Neuronal stem cell (in vitro differentiated cells): ENCODE data around the gene RNPC3. TPM values are rescaled to one million over a fixed set of nuclear protein-coding genes. Genes with fewer than 3 reads are reported as not detected.
A peak's percentile ranks its signal among the peaks of the same experiment; 100 is the strongest.

Experiments used
- DNase-seq: peaks from one replicate; pipeline ENCODE4 v3.0.0-alpha.2; 2013; ENCODE audit warnings: low spot score
- H2AFZ ChIP-seq: one replicate; pipeline ENCODE4 v1.6.1; 2013; ENCODE audit warnings: mild to moderate bottlenecking, low read length, inconsistent platforms
- H2AK5ac ChIP-seq: 2 replicates; pipeline ENCODE4 v1.6.1; 2013; ENCODE audit warnings: low read depth, mild to moderate bottlenecking, inconsistent platforms, low read length, moderate library complexity, mixed read lengths
- H2BK120ac ChIP-seq: 2 replicates; pipeline ENCODE4 v1.6.1; 2013; ENCODE audit warnings: low read depth, mild to moderate bottlenecking, inconsistent platforms, low read length, moderate library complexity, mixed read lengths
- H2BK12ac ChIP-seq: one replicate; pipeline ENCODE4 v1.6.1; 2013; ENCODE audit warnings: low read length, inconsistent platforms
- H2BK15ac ChIP-seq: 2 replicates; pipeline ENCODE4 v1.6.1; 2013; ENCODE audit warnings: mild to moderate bottlenecking, low read length, inconsistent platforms, mixed read lengths
- H2BK5ac ChIP-seq: one replicate; pipeline ENCODE4 v1.6.1; 2013; ENCODE audit warnings: inconsistent platforms, mild to moderate bottlenecking, low read length, moderate library complexity
- H3K14ac ChIP-seq: one replicate; pipeline ENCODE4 v1.6.1; 2013; ENCODE audit warnings: low read length, inconsistent platforms
- H3K18ac ChIP-seq: 2 replicates; pipeline ENCODE4 v1.6.1; 2013; ENCODE audit warnings: low read length, inconsistent platforms
- H3K23ac ChIP-seq: 2 replicates; pipeline ENCODE4 v1.6.1; 2013; ENCODE audit warnings: low read depth, mild to moderate bottlenecking, mixed read lengths, low read length, inconsistent platforms; ENCODE audit not compliant: poor library complexity
- H3K27ac ChIP-seq: replicated peaks from 3 replicates; pipeline ENCODE4 v1.5.1; 2013; ENCODE audit warnings: low read length, inconsistent platforms
- H3K27me3 ChIP-seq, 3 experiments: 2 replicates each; pipeline ENCODE4 v1.6.1; 2013; ENCODE audit warnings: low read length in 3 of 3, mild to moderate bottlenecking in 2 of 3, inconsistent platforms in 1 of 3, low read depth in 1 of 3, mixed read lengths in 1 of 3, moderate library complexity in 1 of 3; ENCODE audit not compliant: control insufficient read depth in 3 of 3, insufficient read depth in 3 of 3
- H3K36me3 ChIP-seq, 2 donors: replicated peaks in 1 of 2; 2 replicates each; pipeline ENCODE4 v1.6.1; 2013; ENCODE audit warnings: low read length in 2 of 2; ENCODE audit not compliant: control insufficient read depth in 2 of 2, insufficient read depth in 2 of 2
- H3K4ac ChIP-seq: 2 replicates; pipeline ENCODE4 v1.6.1; 2013; ENCODE audit warnings: inconsistent platforms, mild to moderate bottlenecking, low read length, moderate library complexity
- H3K4me1 ChIP-seq, 2 donors: 1 replicate in 1 of 2; 2 replicates in 1 of 2; pipeline ENCODE4 v1.6.1; 2013; ENCODE audit warnings: low read length in 2 of 2, low read depth in 1 of 2; ENCODE audit not compliant: control insufficient read depth in 2 of 2, insufficient read depth in 1 of 2
- H3K4me2 ChIP-seq: one replicate; pipeline ENCODE4 v1.6.1; 2013; ENCODE audit warnings: mild to moderate bottlenecking, low read length, inconsistent platforms; ENCODE audit not compliant: insufficient read depth, poor library complexity, severe bottlenecking
- H3K4me3 ChIP-seq, 2 donors: 2 replicates each; pipeline ENCODE4 v1.5.1; 2013; ENCODE audit warnings: low read length in 2 of 2, mild to moderate bottlenecking in 2 of 2, inconsistent platforms in 1 of 2, moderate library complexity in 1 of 2
- H3K79me1 ChIP-seq: one replicate; pipeline ENCODE4 v1.6.1; 2013; ENCODE audit warnings: low read depth, mild to moderate bottlenecking, inconsistent platforms, low read length, moderate library complexity
- H3K9ac ChIP-seq: one replicate; pipeline ENCODE4 v1.6.1; 2013; ENCODE audit warnings: mild to moderate bottlenecking, low read depth, low read length, inconsistent platforms; ENCODE audit not compliant: poor library complexity
- H3K9me3 ChIP-seq, 2 donors: replicated peaks in 1 of 2; 2 replicates each; pipeline versions ENCODE3 to v1.6.1; 2013; ENCODE audit warnings: low read length in 2 of 2, mild to moderate bottlenecking in 2 of 2, inconsistent platforms in 1 of 2, low read depth in 1 of 2, mixed read lengths in 1 of 2, moderate library complexity in 1 of 2; ENCODE audit not compliant: control insufficient read depth in 2 of 2, insufficient read depth in 1 of 2
- H4K8ac ChIP-seq: one replicate; pipeline ENCODE4 v1.6.1; 2013; ENCODE audit warnings: low read depth, mild to moderate bottlenecking, inconsistent platforms, low read length, moderate library complexity
- H4K91ac ChIP-seq: one replicate; pipeline ENCODE4 v1.6.1; 2013; ENCODE audit warnings: low read length, low read depth, mild to moderate bottlenecking, inconsistent platforms; ENCODE audit not compliant: poor library complexity
- WGBS, 2 donors: extraction: QIAGEN DNeasy Blood & Tissue Kit; methylation state at CpG; one replicate each; pipeline ENCODE4 v1.1.7; 2013; ENCODE audit warnings: missing lambda C conversion rate in 2 of 2, mixed read lengths in 1 of 2; ENCODE audit not compliant: insufficient read length in 2 of 2, insufficient replicate concordance in 1 of 2; ENCODE audit errors: extremely low coverage in 2 of 2; 5-methylcytosine and 5-hydroxymethylcytosine counted together
- polyA plus RNA-seq, 2 experiments: library from polyadenylated mRNA; stranded (reverse); fragments of 200-250 nt; gene quantifications; one replicate each; pipeline ENCODE4 v1.2.3, GENCODE V29; 2013

RNPC3 gene
- 59.1 TPM for polyA plus RNA-seq (2013, experiment 1 of 2)
- 63.2 TPM for polyA plus RNA-seq (2013, experiment 2 of 2)

- Histone ChIP-seq H4K91ac (no peak within 1 kb of the TSS), H3K4me3 (peak within 1 kb of the TSS; percentile 74 to 95), H3K4me1 (peaks cover 0 to 2% of the 10 kb centered on the region in 2 donors), H3K4me2 (peak within 1 kb of the TSS; percentile 49), H2BK12ac (no peak within 1 kb of the TSS), H2BK15ac (no peak within 1 kb of the TSS), H3K27ac (peak within 1 kb of the TSS; percentile 92), H2AFZ (peak within 1 kb of the TSS; percentile 90), H3K27me3 (no peaks in the 10 kb centered on the region), H3K23ac (no peak within 1 kb of the TSS), H3K36me3 (peaks cover 1 to 32% of the 10 kb centered on the region in 2 donors), H3K18ac (peak within 1 kb of the TSS; percentile 39), H2BK120ac (no peak within 1 kb of the TSS), H2BK5ac (no peak within 1 kb of the TSS), H3K9ac (peak within 1 kb of the TSS; percentile 46), H3K9me3 (peaks cover 0 to 8% of the 10 kb centered on the region in 2 donors), H3K4ac (no peak within 1 kb of the TSS), H3K14ac (no peak within 1 kb of the TSS), H3K79me1 (no peaks in the 10 kb centered on the region), H2AK5ac (no peak within 1 kb of the TSS), H4K8ac (no peak within 1 kb of the TSS)
- WGBS, 2 donors = no CpG with 5 or more reads among the region's 62 CpGs
- peak; percentile 85 for DNase-seq
Measured at GRCh38 chr1:103525607-103526507, at the start of gene RNPC3. Gene RNPC3 (plus strand): TSS chr1:103525699. CDS start chr1:103526071, 372 bp downstream.

- no peak overlapping the region for H2BK5ac ChIP-seq
Measured at GRCh38 chr1:103477101-103477500, 48.4 kb upstream of the RNPC3 start.

GRCh38 chr1:103489935-103490334 is 35.6 kb upstream of the RNPC3 start:
- Histone ChIP-seq H3K4me1 (no peaks in the 10 kb centered on the region), H2AFZ (no peak overlapping the region), H3K9ac (no peak overlapping the region), H3K14ac (no peak overlapping the region), H3K18ac (no peak overlapping the region), H4K91ac (no peak overlapping the region), H3K23ac (no peak overlapping the region), H4K8ac (no peak overlapping the region), H3K27me3 (no peaks in the 10 kb centered on the region), H2BK5ac (no peak overlapping the region), H2BK12ac (no peak overlapping the region), H3K27ac (no peak overlapping the region), H2AK5ac (no peak overlapping the region), H2BK15ac (no peak overlapping the region), H3K36me3 (no peaks in the 10 kb centered on the region), H3K4me2 (no peak overlapping the region), H3K79me1 (no peaks in the 10 kb centered on the region), H3K9me3 (no peaks in the 10 kb centered on the region), H3K4me3 (no peak overlapping the region), H2BK120ac (no peak overlapping the region), H3K4ac (no peak overlapping the region)
- no peak for DNase-seq

More at GRCh38 chr1:103477101-103477500, 48.4 kb upstream of the RNPC3 start:
- H3K79me1 ChIP-seq = no peaks in the 10 kb centered on the region
- DNase-seq = no peak
- H3K4me2 ChIP-seq = no peak overlapping the region
- H3K36me3 ChIP-seq = no peaks in the 10 kb centered on the region
- no peak overlapping the region for H3K14ac ChIP-seq
- no peak overlapping the region for H2BK15ac ChIP-seq
- no peak overlapping the region for H3K4me3 ChIP-seq
- H4K8ac ChIP-seq = no peak overlapping the region
- no peak overlapping the region for H3K9ac ChIP-seq
- H4K91ac ChIP-seq = no peak overlapping the region
- H2AK5ac ChIP-seq = no peak overlapping the region
- no peaks in the 10 kb centered on the region for H3K4me1 ChIP-seq
- no peak overlapping the region for H2AFZ ChIP-seq
- H3K18ac ChIP-seq = no peak overlapping the region
- no peak overlapping the region for H3K23ac ChIP-seq
- H3K27me3 ChIP-seq = no peaks in the 10 kb centered on the region
- no peak overlapping the region for H3K27ac ChIP-seq
- no peak overlapping the region for H2BK12ac ChIP-seq
- no peak overlapping the region for H3K4ac ChIP-seq
- H2BK120ac ChIP-seq = no peak overlapping the region
- no peaks in the 10 kb centered on the region for H3K9me3 ChIP-seq

GRCh38 chr1:103492003-103492625 is 33.4 kb upstream of the RNPC3 start:
- no peak overlapping the region for H4K8ac ChIP-seq
- DNase-seq = no peak
- no peaks in the 10 kb centered on the region for H3K27me3 ChIP-seq
- H3K4me3 ChIP-seq = no peak overlapping the region
- no peak overlapping the region for H2BK120ac ChIP-seq
- H3K23ac ChIP-seq = no peak overlapping the region
- H3K4ac ChIP-seq = no peak overlapping the region
- no peak overlapping the region for H2AK5ac ChIP-seq
- no peak overlapping the region for H3K27ac ChIP-seq
- H2AFZ ChIP-seq = no peak overlapping the region
- no peak overlapping the region for H2BK12ac ChIP-seq
- H3K4me2 ChIP-seq = no peak overlapping the region
- no peaks in the 10 kb centered on the region for H3K4me1 ChIP-seq
- H3K36me3 ChIP-seq = no peaks in the 10 kb centered on the region
- H3K14ac ChIP-seq = no peak overlapping the region
- no CpG with 5 or more reads among the region's 1 CpG for WGBS, 2 donors
- H3K79me1 ChIP-seq = no peaks in the 10 kb centered on the region
- no peaks in the 10 kb centered on the region for H3K9me3 ChIP-seq
- H3K18ac ChIP-seq = no peak overlapping the region
- no peak overlapping the region for H2BK15ac ChIP-seq
- no peak overlapping the region for H3K9ac ChIP-seq
- H4K91ac ChIP-seq = no peak overlapping the region
- no peak overlapping the region for H2BK5ac ChIP-seq
